ENCODE data around the gene CUL7.
A peak's percentile ranks its signal among the peaks of the same experiment; 100 is the strongest.

CUL7 gene

DNA sequence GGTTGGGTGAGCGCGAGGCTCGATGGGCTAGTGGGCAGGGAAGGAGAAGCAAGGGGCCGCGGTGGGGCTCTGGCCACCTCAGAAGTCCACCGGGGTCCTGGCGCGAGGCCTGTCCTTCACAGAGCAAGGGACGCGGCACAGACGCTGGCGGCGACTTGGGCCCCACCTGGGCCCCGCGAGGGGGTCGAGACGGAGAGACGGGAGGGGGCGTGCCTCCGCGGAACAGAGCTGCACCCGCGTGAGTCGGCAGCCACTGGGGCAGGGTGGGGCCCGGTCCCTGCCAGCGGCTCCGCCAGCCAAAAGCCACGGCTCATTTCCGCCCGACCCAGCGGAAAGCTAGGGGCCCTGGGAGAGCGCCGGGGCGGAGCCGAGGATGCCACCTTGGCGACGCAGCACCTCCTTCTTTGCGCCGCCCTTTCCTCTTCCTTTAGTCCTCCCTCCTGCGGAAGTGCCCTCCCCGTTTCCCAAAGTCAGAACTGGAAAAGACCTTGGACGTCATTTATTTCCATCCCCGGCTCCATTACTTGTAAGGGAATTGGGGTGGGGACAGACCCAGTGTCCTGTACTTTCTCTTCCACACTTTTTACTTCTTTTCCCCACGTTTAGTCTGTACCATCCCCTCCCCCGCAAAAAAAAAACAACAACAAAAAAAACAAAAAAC, at the start of gene CUL7:
CUL7 (minus strand) TSS at position 307 of the 661 bp plus-strand sequence. CDS start 1,063 bp downstream, outside the sequence.
- Histone ChIP-seq H3K27me3 (ENCODE audit: control insufficient read depth, insufficient read depth, low read length) (no peaks in the 10 kb centered on the region), H3K36me3 (ENCODE audit: control insufficient read depth, insufficient read depth, low read length) (peaks cover 12% of the 10 kb centered on the region), H3K9me3 (ENCODE audit: control insufficient read depth, insufficient read depth, low read length) (no peaks in the 10 kb centered on the region), H3K9ac (ENCODE audit: low read depth, low read length) (peak within 1 kb of the TSS; percentile 97), H3K4me3 (ENCODE audit: low read depth, low read length) (peak within 1 kb of the TSS; percentile 86), H3K4me1 (ENCODE audit: control insufficient read depth, insufficient read depth, low read length) (peaks cover 8% of the 10 kb centered on the region)

DNA sequence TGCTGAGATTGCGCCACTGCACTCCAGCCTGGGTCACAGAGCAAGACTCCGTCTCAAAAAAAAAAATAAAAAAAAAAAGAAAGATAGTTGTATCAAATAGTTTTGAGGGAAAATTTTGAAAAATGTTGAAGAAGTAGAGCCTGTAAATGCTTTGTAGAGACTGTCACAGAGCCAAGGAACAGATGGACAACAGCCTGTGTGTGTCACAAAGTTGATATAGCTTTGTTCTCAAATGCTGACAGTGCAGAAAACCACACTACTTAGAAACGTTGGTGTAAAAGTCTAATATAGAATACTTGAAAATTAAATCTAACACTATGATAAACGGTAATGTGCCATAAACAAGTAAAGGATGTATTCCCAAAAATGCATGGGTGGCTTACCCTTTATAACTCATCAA, 47.8 kb upstream of the CUL7 start:
- H3K27me3 ChIP-seq (ENCODE audit: control insufficient read depth, insufficient read depth, low read length), result no peaks in the 10 kb centered on the region
- no peak overlapping the region for H3K9ac ChIP-seq (ENCODE audit: low read depth, low read length)
- peaks cover 24% of the 10 kb centered on the region for H3K4me1 ChIP-seq (ENCODE audit: control insufficient read depth, insufficient read depth, low read length)
- no peaks in the 10 kb centered on the region for H3K36me3 ChIP-seq (ENCODE audit: control insufficient read depth, insufficient read depth, low read length)
- H3K4me3 ChIP-seq (ENCODE audit: low read depth, low read length), result no peak overlapping the region
- H3K9me3 ChIP-seq (ENCODE audit: control insufficient read depth, insufficient read depth, low read length), result no peaks in the 10 kb centered on the region

DNA sequence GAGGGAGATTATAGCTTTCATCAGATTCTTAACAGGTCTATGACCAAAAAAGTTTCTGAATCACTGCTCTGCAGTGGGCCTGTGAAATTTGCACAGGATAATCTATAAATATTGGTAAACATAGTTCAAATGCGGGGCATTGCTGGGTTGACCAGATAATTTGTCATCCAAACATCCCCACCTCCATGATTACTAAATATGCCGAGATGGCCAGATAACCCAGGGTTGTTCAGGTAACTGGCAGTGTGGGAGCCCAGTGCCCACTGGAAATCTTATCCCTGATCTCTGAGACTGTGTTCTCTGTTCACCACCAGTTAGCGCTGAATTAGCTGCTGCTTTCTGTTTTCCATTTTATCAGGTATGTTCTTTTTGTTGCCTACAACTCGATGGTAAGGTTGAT, 43.9 kb upstream of the CUL7 start:
- no peaks in the 10 kb centered on the region for H3K9me3 ChIP-seq (ENCODE audit: control insufficient read depth, insufficient read depth, low read length)
- no peak overlapping the region for H3K4me3 ChIP-seq (ENCODE audit: low read depth, low read length)
- no peak overlapping the region for H3K9ac ChIP-seq (ENCODE audit: low read depth, low read length)
- peaks cover 23% of the 10 kb centered on the region for H3K4me1 ChIP-seq (ENCODE audit: control insufficient read depth, insufficient read depth, low read length)
- no peaks in the 10 kb centered on the region for H3K36me3 ChIP-seq (ENCODE audit: control insufficient read depth, insufficient read depth, low read length)
- H3K27me3 ChIP-seq (ENCODE audit: control insufficient read depth, insufficient read depth, low read length), result no peaks in the 10 kb centered on the region

DNA sequence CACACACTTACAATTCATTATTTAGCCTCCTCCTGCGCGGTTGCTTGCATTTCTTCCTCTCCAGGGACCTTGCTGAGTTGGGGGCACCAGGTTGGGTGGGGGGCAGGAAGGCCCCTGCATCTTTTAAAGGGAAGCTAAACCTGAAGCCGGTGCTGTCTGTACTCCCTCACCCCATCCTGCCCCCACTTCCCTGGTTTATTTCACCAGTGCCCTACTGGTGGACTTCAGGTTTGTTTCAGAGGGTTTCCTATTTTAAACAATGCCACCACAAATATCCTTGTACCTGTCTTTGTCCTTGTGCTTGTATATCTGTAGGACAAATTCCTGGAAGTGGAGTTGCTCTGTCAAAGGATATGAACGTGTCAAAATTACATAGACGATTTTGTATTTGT, 43.4 kb upstream of the CUL7 start:
- Histone ChIP-seq H3K27me3 (ENCODE audit: control insufficient read depth, insufficient read depth, low read length) (no peaks in the 10 kb centered on the region), H3K4me3 (ENCODE audit: low read depth, low read length) (no peak overlapping the region), H3K9me3 (ENCODE audit: control insufficient read depth, insufficient read depth, low read length) (no peaks in the 10 kb centered on the region), H3K4me1 (ENCODE audit: control insufficient read depth, insufficient read depth, low read length) (peaks cover 23% of the 10 kb centered on the region), H3K9ac (ENCODE audit: low read depth, low read length) (no peak overlapping the region), H3K36me3 (ENCODE audit: control insufficient read depth, insufficient read depth, low read length) (no peaks in the 10 kb centered on the region)

DNA sequence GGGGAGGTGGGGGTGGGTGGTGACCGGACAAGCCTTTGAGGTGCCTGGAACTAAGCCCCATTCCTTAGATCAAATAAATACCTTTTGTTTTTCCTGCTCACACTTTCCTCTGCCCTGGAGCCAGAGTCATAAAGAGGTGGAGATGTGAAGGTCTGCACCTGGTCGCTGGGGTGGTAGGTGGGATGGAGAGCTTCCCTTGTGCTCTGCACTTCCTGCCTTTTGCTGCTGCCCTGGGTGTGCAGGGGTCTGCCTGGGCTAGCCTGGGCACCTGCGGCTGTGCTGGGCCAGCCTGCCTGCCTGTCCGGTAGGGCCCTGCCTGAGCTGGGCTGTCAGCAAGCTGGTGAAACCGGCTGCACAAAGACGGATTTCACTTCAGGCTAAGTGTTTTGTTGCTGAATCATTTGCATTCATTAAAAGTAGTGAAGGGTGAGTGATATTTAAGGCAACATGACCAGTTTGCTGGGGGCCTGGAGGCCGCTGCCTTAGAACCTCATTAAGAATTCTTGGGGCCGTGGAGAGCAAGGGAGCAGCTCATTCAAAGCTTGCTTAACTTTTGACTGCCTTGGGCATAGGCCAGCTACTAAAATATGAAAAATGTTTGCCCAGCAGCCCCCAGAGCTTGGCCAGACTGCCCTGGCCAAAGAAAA, 42.9 kb upstream of the CUL7 start:
- H3K4me1 ChIP-seq (ENCODE audit: control insufficient read depth, insufficient read depth, low read length), result peaks cover 24% of the 10 kb centered on the region
- no peaks in the 10 kb centered on the region for H3K9me3 ChIP-seq (ENCODE audit: control insufficient read depth, insufficient read depth, low read length)
- H3K4me3 ChIP-seq (ENCODE audit: low read depth, low read length), result no peak overlapping the region
- no peaks in the 10 kb centered on the region for H3K36me3 ChIP-seq (ENCODE audit: control insufficient read depth, insufficient read depth, low read length)
- no peak overlapping the region for H3K9ac ChIP-seq (ENCODE audit: low read depth, low read length)
- no peaks in the 10 kb centered on the region for H3K27me3 ChIP-seq (ENCODE audit: control insufficient read depth, insufficient read depth, low read length)

DNA sequence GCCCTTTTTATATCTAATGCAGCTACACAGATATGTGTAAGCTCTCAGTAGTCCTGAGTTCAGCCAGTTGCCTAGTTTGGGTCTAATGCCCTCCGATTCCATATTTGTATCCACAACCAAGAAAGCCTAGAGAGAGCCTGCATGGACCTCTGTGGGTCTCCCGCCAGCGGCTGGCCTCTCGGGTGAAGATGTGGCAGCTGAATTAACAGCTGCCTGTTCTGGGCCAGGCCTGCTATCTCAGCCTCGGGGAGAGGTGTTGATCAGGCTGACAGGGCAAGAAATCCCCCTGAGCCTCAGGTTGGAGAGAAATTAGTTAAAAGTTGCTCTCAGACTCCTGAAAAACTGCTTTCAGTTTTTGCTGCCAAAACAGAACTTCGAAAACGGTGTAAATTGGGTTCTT, 42.3 kb upstream of the CUL7 start:
- H3K27me3 ChIP-seq (ENCODE audit: control insufficient read depth, insufficient read depth, low read length), result no peaks in the 10 kb centered on the region
- no peak overlapping the region for H3K4me3 ChIP-seq (ENCODE audit: low read depth, low read length)
- no peaks in the 10 kb centered on the region for H3K9me3 ChIP-seq (ENCODE audit: control insufficient read depth, insufficient read depth, low read length)
- no peaks in the 10 kb centered on the region for H3K36me3 ChIP-seq (ENCODE audit: control insufficient read depth, insufficient read depth, low read length)
- H3K4me1 ChIP-seq (ENCODE audit: control insufficient read depth, insufficient read depth, low read length), result peaks cover 30% of the 10 kb centered on the region
- peak overlapping the region; percentile 50 for H3K9ac ChIP-seq (ENCODE audit: low read depth, low read length)

DNA sequence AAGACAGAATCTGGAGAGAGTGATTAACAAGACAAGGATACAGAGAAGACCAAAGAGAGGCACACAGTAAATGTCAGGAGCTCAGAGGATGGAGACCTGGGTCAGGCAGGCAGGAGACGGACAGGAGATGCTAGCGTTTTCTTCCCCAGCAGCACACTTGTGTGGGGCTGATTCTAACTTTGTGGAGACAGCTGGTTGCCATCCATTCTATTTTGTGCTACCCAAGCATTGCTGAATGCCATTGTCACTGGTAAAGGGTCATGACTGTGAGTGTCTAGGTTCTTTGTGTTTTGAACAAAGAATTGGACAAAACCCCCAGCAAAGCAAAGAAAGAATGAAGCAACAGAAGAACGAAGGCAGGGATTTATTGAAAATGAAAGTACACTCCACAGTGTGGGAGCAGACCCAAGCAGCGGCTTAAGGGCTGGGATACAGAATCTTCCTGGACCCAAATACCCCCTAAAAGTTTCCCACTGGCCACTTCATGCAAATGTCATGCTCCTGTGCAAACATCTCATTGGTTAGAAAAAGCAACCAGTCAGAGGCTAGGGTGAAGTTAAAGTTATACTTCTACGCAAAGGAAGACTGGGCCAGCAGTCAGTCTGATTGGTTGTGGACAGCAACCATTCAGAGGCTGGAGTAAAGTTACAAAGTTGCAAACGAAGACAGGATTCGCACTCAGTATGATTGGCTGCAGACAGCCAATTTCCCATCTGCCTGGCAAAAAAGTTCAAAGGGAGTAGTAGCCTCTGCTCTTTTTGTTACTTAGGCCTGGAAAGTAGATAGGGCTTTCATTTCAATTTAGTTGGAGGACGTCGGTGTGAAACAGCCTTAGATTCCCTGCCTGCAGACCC, 40.0 kb upstream of the CUL7 start:
- H3K27me3 ChIP-seq (ENCODE audit: control insufficient read depth, insufficient read depth, low read length), result no peaks in the 10 kb centered on the region
- peaks cover 52% of the 10 kb centered on the region for H3K4me1 ChIP-seq (ENCODE audit: control insufficient read depth, insufficient read depth, low read length)
- no peaks in the 10 kb centered on the region for H3K9me3 ChIP-seq (ENCODE audit: control insufficient read depth, insufficient read depth, low read length)
- H3K9ac ChIP-seq (ENCODE audit: low read depth, low read length), result no peak overlapping the region
- no peak overlapping the region for H3K4me3 ChIP-seq (ENCODE audit: low read depth, low read length)
- H3K36me3 ChIP-seq (ENCODE audit: control insufficient read depth, insufficient read depth, low read length), result no peaks in the 10 kb centered on the region

DNA sequence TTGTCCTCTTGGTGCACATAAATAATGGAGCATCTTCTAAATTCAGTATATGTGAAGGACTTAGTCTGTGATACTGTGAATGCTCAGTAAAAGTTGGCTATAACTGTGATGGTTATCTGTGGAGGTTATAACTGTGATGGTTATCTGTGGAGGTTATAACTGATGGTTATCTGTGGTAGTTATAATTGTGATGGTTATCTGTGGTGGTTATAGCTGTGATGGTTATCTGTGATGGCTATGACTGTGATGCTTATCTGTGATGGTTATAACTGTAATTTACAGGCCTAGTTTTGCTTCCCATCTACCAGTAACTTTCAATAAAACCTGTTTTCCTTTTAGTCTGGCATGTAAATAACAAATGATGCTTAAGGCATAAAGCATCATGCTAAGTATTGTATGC, 39.0 kb upstream of the CUL7 start:
- no peaks in the 10 kb centered on the region for H3K9me3 ChIP-seq (ENCODE audit: control insufficient read depth, insufficient read depth, low read length)
- peaks cover 52% of the 10 kb centered on the region for H3K4me1 ChIP-seq (ENCODE audit: control insufficient read depth, insufficient read depth, low read length)
- no peak overlapping the region for H3K4me3 ChIP-seq (ENCODE audit: low read depth, low read length)
- no peak overlapping the region for H3K9ac ChIP-seq (ENCODE audit: low read depth, low read length)
- no peaks in the 10 kb centered on the region for H3K27me3 ChIP-seq (ENCODE audit: control insufficient read depth, insufficient read depth, low read length)
- H3K36me3 ChIP-seq (ENCODE audit: control insufficient read depth, insufficient read depth, low read length), result no peaks in the 10 kb centered on the region

DNA sequence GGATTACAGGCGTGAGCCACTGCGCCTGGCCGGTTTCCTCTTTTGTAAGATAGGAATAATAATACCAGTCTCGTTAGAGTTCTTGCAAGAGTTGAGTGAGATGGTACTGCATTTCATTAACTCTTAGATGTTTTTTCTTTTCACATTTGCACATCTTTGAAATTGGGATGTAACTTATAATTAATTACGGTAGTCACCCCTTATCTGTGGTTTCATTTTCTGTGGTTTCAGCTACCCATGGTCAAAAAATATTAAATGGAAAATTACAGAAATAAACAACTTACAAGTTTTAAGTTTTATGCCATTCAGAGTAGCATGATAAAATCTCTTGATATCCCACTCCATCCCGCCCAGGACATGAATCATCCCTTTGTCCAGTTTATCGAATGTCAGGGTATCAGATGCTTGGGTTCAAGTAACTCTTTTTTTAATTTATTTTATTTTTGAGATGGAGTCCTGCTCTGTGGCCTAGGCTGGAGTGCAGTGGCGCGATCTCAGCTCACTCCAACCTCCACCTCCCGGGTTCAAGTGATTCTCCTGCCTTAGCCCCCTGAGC, 37.9 kb upstream of the CUL7 start:
- Histone ChIP-seq H3K36me3 (ENCODE audit: control insufficient read depth, insufficient read depth, low read length) (no peaks in the 10 kb centered on the region), H3K4me3 (ENCODE audit: low read depth, low read length) (no peak overlapping the region), H3K27me3 (ENCODE audit: control insufficient read depth, insufficient read depth, low read length) (no peaks in the 10 kb centered on the region), H3K9ac (ENCODE audit: low read depth, low read length) (no peak overlapping the region), H3K4me1 (ENCODE audit: control insufficient read depth, insufficient read depth, low read length) (peaks cover 44% of the 10 kb centered on the region), H3K9me3 (ENCODE audit: control insufficient read depth, insufficient read depth, low read length) (no peaks in the 10 kb centered on the region)

DNA sequence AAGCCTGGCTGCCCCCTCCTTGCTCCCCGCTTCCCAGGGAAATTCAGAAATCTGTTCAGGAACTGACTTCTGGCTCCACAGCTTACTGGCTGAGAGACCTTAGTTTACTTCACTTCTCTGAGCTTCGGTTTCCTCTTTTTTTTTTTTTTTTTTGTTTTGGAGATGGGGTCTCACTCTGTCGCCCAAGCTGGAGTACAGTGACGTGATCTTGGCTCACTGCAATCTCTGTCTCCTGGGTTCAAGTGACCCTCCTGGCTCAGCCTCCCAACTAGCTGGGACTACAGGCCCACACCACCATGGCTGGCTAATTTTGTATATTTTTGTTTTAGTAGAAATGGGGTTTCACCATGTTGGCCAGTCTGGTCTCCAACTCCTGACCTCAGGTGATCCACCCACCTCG, 37.4 kb upstream of the CUL7 start:
- Histone ChIP-seq H3K4me1 (ENCODE audit: control insufficient read depth, insufficient read depth, low read length) (peaks cover 41% of the 10 kb centered on the region), H3K4me3 (ENCODE audit: low read depth, low read length) (peak overlapping the region; percentile 20), H3K27me3 (ENCODE audit: control insufficient read depth, insufficient read depth, low read length) (no peaks in the 10 kb centered on the region), H3K9ac (ENCODE audit: low read depth, low read length) (no peak overlapping the region), H3K36me3 (ENCODE audit: control insufficient read depth, insufficient read depth, low read length) (no peaks in the 10 kb centered on the region), H3K9me3 (ENCODE audit: control insufficient read depth, insufficient read depth, low read length) (no peaks in the 10 kb centered on the region)

DNA sequence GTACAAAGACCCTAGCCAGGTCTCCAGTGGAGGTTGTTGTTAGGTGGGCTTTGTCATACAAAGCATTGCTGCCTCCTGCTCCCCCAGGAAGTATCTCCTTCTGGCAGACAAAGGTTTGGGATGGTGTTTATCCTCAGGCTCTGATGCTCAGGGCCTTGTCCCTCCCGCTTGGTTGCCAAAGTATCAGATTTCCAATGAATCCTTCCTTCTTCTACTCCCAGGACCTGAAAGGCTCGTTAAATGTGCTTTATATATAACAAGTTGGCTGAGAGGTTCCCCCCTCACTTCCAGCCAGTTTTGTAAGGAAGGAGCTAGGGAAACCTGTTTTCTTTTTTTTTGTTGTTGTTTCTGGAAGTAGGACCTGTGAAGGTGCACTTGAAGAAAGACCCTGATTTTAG, 36.9 kb upstream of the CUL7 start:
- Histone ChIP-seq H3K27me3 (ENCODE audit: control insufficient read depth, insufficient read depth, low read length) (no peaks in the 10 kb centered on the region), H3K36me3 (ENCODE audit: control insufficient read depth, insufficient read depth, low read length) (no peaks in the 10 kb centered on the region), H3K9me3 (ENCODE audit: control insufficient read depth, insufficient read depth, low read length) (no peaks in the 10 kb centered on the region), H3K4me3 (ENCODE audit: low read depth, low read length) (peak overlapping the region; percentile 20), H3K9ac (ENCODE audit: low read depth, low read length) (no peak overlapping the region), H3K4me1 (ENCODE audit: control insufficient read depth, insufficient read depth, low read length) (peaks cover 38% of the 10 kb centered on the region)

Measured in iPS-15b (cell line).